NCI-H2227 treated with DMSO at 0.1 percent for 48 hours (cell line): Measurements from ENCODE around the gene ATXN7L3.
"Not testable (repeated sequence)": the region's sequence is repeated elsewhere in the genome, so short reads cannot be mapped to it uniquely, and the experiment has no call there.

Experiments
- DNase-seq: peaks from one replicate; lab custom pipeline; 2025; lab: John Stamatoyannopoulos, UW

Gene ATXN7L3

GRCh38 chr17:44174427-44174826, 25.3 kb downstream of the ATXN7L3 start:
- no peak for DNase-seq

GRCh38 chr17:44171931-44172455, 27.7 kb downstream of the ATXN7L3 start:
- DNase-seq = no peak

- peak; percentile 27 for DNase-seq
Measured at GRCh38 chr17:44170499-44171201, 29.0 kb downstream of the ATXN7L3 start, which contains the start of gene ASB16. Gene ASB16 (plus strand): TSS chr17:44170704. CDS start chr17:44170790, 86 bp downstream.

- no peak for DNase-seq
Measured at GRCh38 chr17:44170135-44170498, 29.6 kb downstream of the ATXN7L3 start.

- no peak for DNase-seq
Measured at GRCh38 chr17:44167181-44167861, 32.4 kb downstream of the ATXN7L3 start.

- DNase-seq = no peak
Measured at GRCh38 chr17:44164476-44164875, 35.2 kb downstream of the ATXN7L3 start.

- DNase-seq = no peak
Measured at GRCh38 chr17:44159519-44160210, 40.0 kb downstream of the ATXN7L3 start.

- DNase-seq = no peak
Measured at GRCh38 chr17:44155488-44155887, 44.2 kb downstream of the ATXN7L3 start.

GRCh38 chr17:44152875-44153274, 46.8 kb downstream of the ATXN7L3 start:
- DNase-seq = no peak

GRCh38 chr17:44149750-44150329, 49.8 kb downstream of the ATXN7L3 start:
- DNase-seq = no peak

GRCh38 chr17:44149066-44149465, 50.6 kb downstream of the ATXN7L3 start:
- DNase-seq = not testable (repeated sequence)

GRCh38 chr17:44147812-44148211, 51.9 kb downstream of the ATXN7L3 start:
- no peak for DNase-seq

GRCh38 chr17:44146375-44147346, 53.0 kb downstream of the ATXN7L3 start:
- DNase-seq = no peak

GRCh38 chr17:44144966-44145739, 54.5 kb downstream of the ATXN7L3 start:
- DNase-seq = no peak

GRCh38 chr17:44143921-44144320, 55.8 kb downstream of the ATXN7L3 start:
- DNase-seq = not testable (repeated sequence)
